SH-SY5Y (cell line): ENCODE results near the gene ATP8B4.

Source experiments
- GATA2 ChIP-seq: IDR thresholded peaks from 2 replicates; pipeline ENCODE4 v1.6.1; 2011; ENCODE audit warnings: mild to moderate bottlenecking, low read depth, low read length
- GATA3 ChIP-seq: IDR thresholded peaks from 2 replicates; pipeline ENCODE4 v1.6.1; 2011; ENCODE audit warnings: low read depth, mild to moderate bottlenecking, low read length, moderate library complexity

The ATP8B4 gene

DNA sequence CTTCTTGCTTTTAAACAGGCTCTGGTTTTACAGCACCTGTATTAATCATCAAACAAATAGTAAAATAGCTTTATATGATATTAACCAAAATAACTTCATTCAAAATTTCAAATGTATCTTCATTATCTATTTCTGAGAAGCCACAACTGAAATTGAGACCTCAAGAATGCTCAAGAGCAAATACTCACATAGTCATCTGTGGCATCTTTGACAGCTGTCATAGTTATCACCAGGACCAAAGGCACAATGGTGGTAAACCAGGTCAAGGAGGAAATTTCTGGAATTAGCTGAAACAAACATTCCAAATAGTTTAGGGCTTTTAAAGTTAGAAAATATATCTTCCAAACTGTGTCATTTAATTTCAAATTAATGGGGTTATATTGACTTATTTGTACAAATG lies 74.6 kb downstream of the ATP8B4 start:
- TF ChIP-seq GATA3 (no peak), GATA2 (no peak)

DNA sequence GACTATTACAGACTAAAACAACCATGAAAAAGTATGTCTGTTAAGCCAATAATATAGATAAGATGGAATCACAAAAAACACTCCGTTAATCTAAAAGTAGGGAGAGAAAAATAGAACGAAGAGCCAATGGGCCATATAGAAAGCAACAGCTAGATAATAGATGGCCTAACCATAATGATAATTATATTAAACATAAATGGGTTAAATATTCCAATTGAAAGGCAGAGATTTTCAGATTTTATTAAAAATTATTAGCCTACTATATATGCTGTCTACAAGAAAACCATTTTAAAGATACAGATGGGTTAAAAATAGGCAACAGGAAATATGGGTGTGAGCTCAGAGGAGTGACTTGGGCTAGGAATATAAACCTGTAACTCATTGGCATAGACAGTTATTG lies 76.3 kb downstream of the ATP8B4 start:
- TF ChIP-seq GATA3 (no peak), GATA2 (no peak)

DNA sequence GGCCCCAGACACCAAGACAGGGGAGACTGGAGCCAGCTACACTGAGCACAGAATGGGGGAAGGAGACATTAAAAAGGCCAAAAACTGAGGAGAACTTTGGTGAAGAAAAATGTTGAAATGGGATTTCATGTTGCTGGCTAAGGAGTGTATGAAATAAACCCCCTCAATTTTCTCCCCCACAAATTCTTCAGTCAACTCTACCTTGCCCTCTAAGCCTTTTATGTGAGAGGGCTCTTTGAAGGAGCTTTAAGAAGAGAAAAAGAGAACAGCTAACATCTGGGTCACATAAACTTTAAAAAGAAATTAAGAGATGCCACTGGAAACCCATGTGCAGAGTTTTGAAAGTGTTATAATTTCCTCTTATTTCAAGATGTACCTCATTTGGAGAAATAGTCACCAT lies 88.6 kb downstream of the ATP8B4 start:
- TF ChIP-seq GATA2 (no peak), GATA3 (no peak)

DNA sequence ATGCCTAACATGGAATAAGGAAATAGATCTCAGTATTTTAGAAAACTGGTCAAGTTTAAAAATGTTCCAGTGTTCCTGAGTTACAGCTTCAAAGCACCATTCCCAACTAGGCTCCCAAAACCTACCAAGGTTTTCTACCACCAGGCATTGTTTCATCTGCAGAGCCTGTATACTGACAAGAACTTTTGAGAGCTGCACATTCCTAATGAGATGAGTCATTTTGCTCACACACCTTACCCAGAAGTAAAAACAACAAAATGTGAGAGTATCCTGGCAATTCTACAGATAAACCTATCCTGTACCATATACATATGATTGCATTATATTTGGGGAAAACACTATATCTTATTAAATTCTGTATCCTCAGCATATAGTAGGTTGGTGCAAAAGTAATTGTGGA lies 90.7 kb downstream of the ATP8B4 start:
- TF ChIP-seq GATA2 (no peak), GATA3 (no peak)

DNA sequence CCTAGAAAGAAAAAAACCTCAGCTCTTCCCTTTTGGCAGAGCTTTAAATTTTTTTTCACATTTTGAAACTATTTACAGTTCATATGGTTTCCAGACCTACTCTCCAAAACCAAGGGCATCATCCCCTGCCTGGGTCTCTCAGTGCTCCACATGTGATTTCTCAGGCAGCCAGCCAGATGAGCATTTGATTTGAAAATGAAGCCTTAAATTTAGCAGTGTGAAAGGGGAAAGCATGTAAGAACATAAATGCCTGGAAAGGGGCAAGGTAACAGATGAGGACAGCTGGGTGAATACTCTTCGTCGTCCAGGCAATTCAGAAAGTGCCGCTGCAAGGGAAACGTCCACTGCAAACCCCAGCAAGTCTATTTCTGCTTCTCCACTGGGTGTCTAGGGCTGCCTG lies 94.8 kb downstream of the ATP8B4 start:
- no peak for TF ChIP-seq GATA2
- no peak for TF ChIP-seq GATA3

DNA sequence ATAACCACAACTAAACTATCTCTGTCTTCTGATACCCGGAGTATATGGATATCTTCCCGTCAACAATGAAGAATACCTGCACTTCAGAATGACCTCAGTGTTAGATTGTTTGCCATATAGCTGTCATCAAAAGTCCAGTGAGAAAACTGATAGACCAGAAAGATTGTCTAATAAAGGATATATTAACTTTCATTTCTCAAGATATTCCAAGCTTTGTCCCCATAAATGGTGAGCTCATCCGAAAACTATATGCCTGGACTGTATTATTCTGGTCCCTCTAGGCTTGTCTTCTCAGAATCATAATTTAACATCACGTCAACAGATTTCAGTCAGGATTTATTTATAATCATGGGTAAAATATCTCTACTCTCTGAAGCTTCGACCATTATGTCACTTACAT lies 100.5 kb downstream of the ATP8B4 start:
- TF ChIP-seq GATA3 (no peak), GATA2 (no peak)

DNA sequence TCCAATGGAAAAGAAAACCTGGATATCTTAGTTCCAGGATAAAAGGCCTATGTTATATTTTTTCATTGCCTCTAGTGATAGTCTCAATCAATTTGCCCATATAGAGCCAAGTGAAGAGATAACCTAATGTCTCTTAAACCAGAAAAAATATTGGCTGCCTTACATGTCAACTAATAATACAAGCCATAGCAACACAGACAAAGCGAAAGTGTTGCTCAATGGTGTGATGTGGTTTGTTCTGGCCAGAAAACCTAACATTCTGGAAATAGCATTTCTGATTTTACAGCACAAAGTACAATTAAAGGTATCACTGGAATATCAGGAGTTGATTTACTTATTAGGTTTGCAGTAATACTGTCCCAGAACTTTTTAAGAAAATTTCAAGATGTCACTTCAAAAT lies 101.5 kb downstream of the ATP8B4 start:
- TF ChIP-seq GATA3 (no peak), GATA2 (no peak)

DNA sequence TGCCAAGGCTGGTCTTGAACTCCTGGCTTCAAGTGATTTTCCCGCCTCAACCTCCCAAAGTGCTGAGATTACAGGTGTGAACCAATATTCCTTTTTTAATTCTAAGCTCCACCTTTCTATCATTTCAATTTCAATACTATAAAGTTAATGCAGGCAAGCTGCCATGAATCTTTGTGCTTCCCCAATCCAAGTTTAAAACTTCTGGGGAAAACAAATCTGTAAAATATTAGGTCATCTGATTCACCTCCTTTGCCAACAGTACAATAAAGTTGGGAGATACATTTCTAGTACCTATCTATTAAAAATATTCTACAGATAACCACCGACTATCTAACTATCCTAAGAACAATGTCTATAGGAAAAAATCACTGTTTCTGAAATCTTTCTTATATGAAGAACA lies 102.1 kb downstream of the ATP8B4 start:
- TF ChIP-seq GATA2 (no peak), GATA3 (no peak)

DNA sequence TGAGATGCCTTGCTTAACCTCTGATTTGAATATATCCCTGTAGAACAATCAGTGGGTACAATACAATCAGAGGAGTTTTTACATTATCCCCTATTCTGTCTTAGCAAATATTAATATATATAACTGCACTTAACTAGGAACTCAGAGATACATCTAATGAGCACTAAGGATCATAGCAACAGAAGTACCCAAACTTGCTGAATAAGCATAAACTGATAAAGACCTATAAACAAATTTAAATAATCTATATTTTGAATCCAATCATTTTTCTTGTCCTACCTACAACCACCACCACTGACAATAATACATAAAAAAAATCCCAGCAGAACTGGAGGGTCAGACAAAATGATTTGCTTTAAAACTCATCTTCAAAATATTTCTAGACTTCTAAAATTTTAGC lies 106.2 kb downstream of the ATP8B4 start:
- TF ChIP-seq GATA2 (no peak), GATA3 (no peak)

DNA sequence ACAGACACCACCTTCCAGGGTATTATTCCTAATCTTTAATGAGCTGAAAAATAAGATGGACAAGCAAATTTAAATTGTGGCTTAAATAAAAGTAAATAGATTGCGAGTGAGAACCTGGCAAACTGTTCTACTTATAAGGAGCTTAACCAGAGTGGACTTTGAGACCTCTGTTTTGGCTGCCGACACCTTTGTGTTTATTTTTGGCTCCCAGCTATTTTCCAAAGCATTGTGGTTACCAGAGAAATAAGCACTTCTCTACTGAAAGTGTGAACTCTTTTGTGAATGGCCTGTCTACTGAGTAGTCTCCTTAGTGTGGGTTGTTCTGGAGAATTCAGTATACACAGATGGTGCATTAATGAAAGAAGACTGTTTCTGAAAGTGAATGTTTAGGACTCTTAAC lies 109.4 kb downstream of the ATP8B4 start:
- TF ChIP-seq GATA3 (no peak), GATA2 (no peak)

DNA sequence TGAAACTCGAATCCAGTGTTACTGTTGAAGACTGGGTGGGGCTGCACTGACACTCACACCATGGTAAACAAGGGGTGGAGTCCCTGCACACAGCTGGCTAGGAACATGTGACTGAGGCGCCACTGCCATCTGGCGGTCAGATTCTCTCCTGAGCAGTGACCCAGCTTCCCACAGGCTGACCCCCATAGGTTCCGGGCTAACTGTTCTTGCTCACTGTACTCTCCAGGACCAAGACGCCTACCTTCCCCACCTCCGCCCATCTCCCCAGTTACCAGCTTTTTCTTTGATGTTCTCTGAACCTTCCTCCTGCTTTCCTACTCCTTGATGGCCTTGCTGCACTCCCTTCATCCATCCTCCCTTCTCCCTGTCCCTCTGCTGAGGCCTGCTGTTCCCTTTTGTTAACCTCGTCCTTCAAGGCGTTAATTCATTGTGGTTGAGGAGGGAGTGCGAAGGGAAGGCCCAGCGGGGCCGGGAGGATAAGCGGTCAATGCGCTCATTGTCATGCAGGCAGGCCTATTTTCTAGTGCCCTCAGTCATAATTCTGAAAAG lies 115.2 kb downstream of the ATP8B4 start:
- TF ChIP-seq GATA2 (no peak), GATA3 (no peak)

DNA sequence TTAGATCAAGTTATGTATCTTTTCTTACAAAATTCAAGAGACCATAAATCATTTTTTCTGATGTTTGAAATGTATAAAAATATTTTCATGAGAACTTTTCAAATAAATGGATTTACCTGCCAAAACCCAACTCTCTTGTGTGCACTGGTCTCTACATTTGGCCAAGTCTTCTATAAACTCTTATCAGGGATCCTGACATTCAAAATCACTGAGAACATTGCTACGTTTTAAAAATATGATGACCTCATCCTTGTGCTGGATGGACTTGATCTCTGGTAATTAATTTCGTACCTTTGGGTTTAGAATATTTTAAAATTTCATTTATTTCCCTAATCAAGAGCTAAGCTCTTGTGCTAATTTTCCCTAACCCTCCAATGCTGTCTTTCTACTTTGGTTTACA lies 127.4 kb downstream of the ATP8B4 start:
- no peak for TF ChIP-seq GATA3
- no peak for TF ChIP-seq GATA2

DNA sequence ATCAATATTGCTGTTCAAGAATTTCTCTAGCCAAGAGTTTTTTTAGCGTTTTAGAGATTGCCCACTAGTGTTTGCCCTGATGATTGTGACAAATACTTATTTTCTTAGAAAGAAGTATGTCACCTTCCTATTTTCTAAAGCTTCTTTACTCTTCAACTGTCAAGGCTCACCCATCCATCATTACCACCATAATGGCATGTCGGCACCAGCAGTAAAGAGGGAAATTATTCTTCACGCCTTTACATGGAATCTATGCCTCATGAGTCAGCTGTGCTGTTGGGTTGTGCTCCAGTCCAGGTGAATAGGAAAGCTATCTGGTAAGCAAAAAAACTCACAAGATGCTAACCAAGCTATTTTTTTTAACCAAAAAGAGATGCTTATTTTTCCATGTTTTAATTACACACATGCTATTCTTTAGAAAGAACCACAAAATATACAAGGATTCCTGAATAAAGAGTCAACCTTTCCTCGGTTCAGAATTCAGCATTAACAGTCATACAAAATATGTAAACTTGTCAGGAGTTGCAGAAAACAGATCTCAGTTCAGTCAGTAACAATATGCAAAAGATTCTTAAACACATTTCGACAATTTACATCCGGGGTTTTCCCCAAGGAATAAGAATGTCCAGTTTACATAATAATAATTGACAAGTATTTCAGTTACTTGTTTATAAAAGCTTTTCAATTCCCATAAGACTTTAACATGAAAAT lies 128.0 kb downstream of the ATP8B4 start:
- TF ChIP-seq GATA3: no peak
- no peak for TF ChIP-seq GATA2

DNA sequence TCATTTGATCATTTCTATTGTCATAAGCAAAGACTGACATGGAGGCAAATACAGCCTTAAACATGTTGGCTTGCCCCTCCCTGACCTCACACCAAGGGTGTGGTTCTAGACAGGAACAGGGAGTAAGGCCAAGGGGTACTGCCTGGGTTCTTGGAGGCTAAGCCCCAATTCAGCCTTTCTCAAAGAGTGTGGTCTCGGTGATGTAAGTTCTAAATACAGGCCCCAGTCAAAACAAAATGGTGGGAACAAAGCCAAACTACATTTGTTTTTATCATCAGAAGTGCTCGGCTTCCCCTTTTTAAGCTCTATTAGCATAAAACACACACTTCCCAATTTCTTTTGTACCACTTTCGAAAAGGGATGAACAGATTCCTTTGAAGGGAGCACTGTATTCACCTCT lies 129.5 kb downstream of the ATP8B4 start:
- TF ChIP-seq GATA2 (no peak), GATA3 (no peak)

DNA sequence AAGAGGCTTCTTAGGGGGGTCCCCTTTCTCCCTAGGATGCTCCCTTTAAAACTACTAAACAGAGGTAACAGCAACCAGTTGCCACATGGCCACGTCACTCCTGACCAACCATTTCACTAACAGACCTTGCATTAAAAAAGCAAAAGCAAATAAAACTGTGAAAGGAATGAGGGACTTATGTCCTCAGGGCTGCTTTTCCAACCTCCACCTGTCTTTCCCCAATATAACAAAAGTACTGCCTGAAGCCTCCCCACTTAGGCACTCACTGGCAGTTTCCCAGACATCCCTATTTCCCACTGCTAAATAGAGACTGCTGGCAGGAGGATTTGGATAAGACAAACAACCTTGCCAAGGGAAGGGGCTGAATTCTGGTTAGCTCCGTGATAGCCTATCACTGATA lies 130.3 kb downstream of the ATP8B4 start:
- TF ChIP-seq GATA2 (no peak), GATA3 (no peak)

DNA sequence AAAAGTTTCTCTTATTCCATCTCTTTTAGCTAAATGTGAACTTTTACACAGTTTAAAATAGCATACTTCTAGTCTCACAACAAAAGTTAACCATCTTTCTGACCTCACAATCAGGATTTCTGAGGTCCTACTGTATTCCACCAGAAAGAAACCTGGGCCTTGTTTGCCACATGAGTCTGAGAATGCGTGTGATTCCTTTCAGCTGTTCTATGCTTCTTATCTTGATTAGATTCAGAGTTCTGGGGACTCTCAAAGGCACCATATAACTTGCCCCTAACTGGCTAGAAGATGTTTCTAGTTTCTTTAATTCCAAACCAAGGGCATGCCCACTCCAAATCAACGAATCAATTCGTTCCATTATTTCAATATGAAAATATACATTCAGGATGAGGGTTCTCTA lies 131.1 kb downstream of the ATP8B4 start:
- no peak for TF ChIP-seq GATA2
- TF ChIP-seq GATA3: no peak
